NCI-H2196 (cell line): Measurements from ENCODE around the gene ATP8A1.

ENCODE experiments used
- DNase-seq: peaks from one replicate; lab custom pipeline; 2025; ENCODE audit not compliant: unreplicated experiment; lab: John Stamatoyannopoulos, UW

ATP8A1 gene

DNA sequence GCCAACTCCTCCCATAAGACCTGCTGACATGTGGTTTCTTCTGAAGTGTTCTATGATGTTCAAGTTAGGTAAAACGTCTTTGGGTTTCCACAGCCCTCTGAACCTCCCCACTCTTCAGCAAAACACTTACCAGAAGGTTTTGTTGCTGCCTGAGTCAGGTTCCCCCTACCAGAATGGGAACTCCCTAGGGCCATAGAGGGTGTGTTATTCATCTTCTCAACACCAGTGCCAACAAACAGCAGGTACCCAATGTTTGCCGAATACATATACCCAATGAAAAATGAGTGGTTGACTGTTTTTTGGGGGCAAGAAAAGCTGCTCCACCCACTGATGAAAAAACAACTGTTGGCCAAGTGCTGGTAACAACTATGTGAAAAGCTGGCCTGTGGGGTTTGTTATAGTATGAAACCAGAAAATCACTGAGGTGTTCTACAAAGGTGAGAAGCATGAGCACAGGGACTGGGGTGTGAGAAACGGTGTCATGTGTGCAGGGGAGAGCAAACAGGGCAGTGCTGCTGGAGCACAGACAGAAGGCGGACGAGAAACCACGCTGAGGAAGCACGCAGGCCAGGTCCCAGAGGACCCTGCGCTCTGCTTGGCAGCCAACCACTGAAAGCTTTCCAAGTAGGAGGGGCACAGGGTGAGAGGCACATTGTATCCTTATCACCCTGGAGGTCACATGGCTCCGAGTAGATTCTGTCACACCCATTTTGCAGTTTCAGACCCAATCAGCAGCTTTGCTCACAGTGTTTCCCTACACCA, 28.8 kb downstream of the ATP8A1 start:
- DNase-seq, result no peak

DNA sequence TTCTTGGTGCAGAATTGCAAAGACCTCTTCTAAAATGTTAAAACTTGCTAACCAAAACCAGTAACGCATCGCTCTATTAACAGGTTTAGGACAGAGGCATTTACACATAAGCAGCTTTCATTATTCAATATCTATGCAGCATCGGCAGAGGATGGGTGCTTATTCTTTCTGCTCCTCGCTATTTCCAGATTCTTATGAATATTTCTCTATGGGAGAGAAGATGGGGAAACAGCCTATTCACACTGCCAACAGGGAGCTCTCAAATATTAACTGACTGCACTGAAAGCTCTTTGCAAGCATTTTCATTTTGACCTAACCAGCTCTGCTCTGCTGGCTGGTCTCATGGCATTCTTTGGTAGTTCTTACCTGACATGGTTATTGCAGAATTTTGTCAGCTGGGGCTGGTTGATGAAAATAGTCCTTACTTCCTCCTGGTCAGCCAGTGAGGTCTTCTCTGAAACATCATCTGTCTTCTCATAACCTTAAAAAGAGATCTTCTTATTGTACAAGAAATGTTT, 30.2 kb downstream of the ATP8A1 start:
- no peak for DNase-seq

DNA sequence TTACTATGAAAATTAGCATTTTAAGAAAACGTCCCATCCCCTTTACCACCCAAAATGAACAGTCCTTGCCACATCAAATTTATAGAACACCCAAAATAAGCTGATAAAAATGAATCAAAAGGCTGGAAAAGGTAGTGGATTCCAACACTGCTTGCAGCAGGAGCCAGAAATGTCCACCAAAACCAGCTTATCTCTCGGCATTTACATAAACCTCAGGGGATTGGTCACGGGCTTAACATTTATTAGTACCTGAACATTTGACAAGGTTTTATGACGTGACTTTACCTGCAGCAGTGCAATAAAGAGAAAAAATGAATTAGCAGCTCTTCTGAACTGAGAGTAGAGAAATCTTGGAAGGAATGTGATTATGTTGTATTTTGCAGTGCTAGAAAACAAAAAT, 31.6 kb downstream of the ATP8A1 start:
- no peak for DNase-seq

DNA sequence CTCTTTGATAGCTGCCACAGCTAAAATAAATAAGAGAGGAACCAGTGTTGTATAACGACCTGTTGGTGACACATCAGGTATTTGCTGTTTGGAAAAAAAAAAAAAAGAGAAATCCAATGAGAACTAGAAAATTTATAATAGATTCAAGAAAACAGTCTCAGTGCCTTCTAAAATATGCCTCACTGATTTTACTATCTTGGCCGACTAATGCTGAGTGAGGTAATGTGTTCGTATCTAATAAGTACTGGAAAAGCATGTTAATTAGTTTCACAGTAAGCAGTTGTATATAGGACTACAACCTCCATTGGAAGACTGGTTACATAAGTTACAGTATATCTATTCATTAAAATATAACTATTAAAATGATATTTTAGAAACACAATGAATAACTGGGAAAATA, 32.4 kb downstream of the ATP8A1 start:
- DNase-seq, result no peak

DNA sequence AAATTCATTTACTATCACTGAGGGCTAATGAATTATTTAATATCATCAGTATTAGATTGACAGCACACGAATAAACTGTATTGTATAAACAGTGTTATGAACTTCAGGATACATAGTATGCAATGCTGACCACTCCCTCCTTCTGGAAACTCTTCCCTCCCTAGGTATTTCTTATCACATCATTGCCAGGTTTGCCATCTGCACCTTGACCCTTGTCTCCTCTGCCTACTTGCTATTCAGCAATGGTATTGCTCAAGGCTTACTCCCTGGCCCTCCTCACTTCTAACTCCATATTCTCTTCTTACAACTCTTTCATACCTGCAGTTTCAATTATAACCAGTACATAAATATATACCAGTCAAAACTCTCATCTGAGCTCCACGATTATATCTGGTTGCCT, 38.9 kb downstream of the ATP8A1 start:
- no peak for DNase-seq

DNA sequence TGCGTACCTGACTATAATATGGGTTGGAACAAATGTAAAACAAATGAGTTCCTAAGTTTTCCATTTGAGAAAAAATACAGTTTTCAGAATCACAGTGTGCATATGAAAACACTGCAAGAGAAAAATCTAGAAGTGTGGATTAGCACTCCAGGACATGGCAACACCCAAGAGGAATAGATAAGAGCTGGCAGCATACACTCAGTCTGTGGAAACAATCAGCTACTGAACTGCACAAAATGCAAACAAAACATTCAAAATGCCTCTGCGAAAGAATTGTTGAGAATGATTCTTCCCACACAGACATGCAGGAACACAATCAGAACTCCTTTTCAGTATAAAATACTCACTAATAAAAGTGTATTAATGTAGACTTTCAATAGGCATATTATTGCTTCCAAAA, 39.9 kb downstream of the ATP8A1 start:
- DNase-seq, result no peak

DNA sequence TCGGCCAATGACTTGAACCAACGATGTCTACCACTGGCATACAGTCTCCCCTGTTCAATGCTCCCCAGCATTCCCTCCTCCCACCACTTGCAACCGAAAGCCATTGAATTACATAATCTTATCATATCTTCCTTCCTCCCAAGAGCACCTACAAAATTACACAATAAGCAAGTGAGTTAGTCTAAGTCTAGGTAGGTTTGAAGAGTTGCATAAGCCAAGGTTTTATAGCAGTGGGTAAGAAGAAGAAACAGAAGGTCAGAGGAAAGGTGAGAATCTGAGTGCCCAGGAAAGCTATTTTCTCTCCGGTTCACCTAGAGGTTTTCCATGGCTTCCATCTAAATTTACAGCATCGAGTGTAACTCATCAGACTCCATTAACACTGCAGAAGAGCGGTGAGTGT, 40.3 kb downstream of the ATP8A1 start:
- DNase-seq, result no peak

DNA sequence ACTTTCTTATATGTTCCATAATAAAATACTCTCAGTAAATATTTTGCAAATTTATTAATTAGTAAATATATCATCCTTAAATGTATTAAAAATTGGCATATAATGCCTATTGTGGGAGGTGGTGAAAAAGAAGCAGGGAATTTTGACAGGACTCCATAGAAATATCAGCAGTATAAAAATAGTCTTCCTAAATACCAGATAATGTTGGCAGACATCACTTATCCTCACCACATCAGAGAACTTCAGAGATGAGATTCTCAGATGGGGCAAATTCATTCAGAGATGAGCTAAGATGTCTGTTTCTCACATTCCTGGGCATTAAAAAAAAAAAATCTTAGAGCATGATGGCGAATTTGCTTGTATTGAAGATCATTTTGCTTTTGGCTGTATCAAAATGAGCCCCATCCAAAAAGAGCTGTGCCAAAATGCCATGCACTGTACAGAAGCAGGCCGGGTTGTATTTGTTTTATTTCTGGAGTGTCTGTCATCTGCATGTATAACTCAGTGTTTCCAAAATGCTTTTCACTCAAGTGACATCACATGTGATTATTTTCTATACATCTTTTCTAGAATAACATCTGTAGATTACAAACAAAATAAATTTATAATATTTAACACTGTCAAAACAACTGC, 41.7 kb downstream of the ATP8A1 start:
- no peak for DNase-seq

DNA sequence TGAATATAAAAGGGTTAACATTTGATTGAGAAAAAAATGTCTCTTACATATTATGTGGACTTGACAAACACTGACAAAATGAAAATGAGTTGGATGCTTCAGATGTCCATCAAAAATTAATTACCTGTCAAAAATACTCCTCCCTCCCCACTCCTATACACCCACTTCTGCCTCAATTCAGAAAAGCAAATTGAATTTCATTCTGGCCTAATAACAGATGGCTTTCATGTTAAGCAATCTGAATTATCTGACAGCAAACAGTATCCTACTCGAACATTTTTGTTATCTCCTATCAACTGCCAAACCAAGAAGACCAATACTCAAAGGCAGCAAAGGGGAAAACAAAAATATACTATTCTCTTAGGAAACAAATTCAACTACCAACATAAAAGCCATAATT, 44.0 kb downstream of the ATP8A1 start:
- DNase-seq, result no peak

DNA sequence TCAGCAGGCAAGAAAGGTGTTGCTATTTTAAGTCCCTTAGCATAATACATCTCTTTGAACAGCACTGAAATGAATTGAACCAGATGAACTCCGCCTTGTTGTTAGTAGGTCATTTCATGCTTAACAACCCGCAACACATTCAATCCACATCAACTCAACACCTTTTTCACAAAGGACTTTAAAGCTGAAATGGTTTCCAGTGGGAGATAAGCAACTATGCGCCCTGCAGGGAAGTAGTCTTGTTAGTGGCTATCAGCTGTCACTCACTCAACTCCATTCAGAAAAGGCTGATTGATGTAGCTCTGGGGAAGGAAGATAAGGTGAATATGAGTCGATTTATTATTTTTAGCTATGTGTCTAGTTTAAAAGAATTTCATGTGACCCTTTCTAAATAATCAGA, 46.0 kb downstream of the ATP8A1 start:
- no peak for DNase-seq

DNA sequence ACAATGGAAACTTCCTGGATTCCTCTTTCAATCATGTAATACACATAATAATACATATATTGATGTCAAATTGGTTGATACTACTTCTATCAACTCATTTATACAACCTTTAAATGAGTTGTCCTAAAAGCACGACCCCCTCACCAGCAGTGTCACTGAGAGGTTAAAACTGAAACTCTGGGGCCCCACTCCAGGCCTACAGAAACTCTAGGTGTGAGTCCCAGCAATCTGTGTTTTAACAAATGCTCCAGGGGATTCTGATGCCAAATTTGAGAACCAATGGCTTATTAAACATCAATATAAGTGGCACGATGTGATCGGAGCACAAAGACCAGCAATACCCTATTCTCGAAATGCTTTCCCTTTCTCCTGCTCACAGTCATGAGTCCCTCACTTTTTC, 47.9 kb downstream of the ATP8A1 start:
- DNase-seq, result no peak

DNA sequence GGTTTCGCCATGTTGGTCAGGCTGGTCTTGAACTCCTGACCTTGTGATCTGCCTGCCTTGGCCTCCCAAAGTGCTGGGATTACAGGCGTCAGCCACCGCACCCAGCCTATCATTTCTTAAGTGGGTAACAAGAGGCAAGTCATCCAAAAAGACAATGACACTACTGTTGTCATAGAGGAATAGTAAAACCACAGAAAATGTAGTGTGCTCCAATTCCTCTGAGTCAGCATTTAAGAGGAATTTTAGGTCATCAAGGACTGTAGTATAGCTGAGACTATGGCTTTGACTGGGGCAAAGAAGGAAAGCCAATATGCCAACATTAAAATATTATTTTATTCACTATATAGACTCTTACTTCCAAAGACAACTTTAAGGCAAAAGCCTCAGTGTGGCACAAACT, 48.4 kb downstream of the ATP8A1 start:
- no peak for DNase-seq

DNA sequence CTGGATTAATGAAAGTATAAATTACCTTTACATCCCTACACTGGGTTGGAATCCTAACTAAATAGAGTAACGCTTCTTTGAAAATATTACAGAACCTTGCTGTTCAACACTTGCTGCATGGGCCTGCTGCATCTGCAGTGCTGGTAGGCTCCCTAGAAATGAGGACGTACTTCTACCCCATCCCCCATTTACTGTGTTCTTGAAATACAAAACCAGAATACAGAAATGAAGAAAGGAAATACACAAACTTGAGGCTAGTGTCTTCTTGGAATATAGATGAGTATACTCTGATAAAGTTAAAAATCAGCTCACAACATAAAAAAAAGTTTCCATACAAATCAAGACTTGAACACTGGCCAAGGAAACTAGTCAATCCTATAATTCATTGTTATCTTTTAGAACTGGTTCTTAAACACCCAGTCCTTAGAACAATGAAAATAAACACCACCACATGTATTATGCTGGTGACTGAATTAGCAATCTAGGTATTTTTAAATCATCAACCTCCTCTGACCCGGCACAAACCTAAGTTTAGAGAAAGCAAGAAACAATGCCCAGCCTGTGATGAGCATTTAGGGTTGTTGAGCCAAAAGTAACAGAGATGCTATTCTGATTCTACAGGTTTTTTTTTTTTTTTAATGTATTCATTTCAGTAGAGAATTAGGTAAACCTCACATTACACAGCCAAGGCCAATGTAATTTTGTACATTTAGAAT, 49.7 kb downstream of the ATP8A1 start:
- DNase-seq, result no peak

DNA sequence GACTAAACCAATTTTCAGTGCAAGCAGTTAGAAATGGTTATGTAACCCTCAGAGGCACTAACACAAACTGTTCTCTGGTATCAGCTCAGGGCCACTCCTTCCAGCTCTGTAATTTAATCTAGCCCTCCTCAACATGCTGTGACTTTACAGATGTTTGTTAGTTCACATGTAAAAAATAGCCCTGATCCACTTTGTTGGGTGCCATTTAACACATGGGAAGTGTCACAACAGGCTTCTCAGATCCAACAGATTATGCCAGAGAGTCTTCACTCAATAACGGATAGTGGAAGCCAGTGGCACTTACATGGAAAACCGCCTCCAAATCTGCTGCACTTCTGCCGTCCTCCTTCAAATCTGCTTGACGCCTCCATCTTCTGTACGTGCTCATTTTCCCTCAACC, 51.6 kb downstream of the ATP8A1 start:
- no peak for DNase-seq

DNA sequence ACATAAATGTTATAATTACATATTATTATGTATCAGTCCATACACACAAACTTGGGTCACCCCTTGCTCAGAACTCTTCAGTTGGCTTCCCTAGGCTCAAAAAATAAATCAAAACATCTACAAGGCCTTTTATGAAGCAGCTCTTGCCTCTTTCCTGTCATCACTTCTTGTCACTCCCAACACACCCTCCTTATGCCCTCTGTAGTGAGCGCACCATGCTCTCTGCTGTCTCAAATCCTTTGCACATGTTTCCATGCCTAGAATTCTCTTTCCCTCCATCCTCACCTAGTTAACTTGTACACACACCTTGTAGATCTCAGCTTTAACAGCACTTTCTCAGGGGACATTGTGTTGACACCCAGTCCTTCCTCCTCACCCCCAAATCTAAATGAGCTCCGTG, 53.0 kb downstream of the ATP8A1 start:
- DNase-seq, result no peak

DNA sequence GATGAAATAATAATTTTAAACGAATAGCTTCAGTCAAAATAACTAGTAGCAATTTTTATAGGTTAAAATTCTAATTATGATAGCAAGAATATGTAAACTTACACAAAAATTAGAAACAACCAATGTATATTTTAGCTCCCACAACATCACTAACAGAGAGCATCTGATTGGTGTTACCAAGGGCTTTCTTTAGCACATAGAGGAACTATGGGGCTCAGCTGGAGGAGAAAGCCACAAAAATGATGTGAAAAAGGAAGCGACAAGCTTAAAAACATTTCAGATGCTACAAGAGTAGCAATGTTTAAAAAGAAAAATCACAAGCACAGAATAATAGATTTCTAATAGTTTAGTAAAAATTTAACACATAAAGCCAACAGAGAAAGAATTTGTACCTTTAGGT, 56.3 kb downstream of the ATP8A1 start:
- no peak for DNase-seq

DNA sequence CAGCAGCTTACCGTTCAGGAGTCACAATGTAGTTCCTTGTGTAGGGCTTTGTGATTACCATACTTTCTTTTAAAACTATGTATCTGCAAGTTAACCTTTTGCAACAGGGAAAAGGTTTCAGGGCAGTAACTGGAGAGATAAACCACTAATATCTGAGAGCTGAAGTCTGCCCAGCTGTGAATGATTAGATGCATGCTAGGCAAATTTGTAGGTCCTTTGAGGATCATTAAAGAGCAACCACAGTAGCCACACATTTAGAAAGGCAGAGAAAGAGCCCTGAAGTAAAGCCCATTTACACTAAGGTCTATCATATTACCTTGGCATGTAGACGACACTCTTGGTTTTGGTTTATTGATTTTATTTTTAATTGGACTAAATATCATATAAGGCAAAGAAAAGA, 60.0 kb downstream of the ATP8A1 start:
- no peak for DNase-seq

DNA sequence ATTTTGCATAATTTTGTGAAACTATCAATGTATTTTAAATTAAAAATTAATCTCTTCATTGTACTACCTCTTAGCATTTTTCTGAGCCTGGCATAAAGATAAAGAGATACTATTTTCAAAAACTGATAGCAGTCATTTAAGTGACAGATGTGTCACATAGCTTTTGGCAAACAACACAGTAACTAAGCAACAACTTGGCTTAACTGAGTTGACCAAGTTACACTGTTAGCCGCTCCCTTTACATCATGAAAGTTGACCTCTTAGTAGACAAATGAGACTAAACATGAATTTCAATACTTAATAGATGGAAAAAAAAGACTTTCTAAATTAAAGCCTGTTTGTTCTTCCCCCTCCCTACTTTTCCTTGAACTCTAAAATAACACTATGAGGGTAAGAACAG, 62.0 kb downstream of the ATP8A1 start:
- DNase-seq, result no peak

DNA sequence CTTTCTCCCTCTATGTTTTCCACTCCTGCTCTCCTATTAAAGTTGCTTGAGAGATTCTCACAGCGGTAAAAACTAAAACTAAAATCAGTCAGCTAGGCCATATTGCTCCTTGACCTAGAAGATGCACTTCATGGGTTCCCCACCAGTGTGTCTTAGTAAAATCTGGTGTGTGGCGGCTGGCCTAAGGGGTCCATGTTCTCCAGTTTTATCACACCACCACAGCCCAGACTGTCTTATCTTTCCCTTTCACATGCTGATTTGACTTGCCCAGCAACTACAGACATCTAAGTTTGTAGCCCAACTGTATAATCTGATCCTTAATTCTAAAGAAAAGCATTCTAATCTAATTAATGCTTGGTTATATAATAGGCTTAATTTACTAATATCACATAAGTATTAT, 68.0 kb downstream of the ATP8A1 start:
- no peak for DNase-seq

DNA sequence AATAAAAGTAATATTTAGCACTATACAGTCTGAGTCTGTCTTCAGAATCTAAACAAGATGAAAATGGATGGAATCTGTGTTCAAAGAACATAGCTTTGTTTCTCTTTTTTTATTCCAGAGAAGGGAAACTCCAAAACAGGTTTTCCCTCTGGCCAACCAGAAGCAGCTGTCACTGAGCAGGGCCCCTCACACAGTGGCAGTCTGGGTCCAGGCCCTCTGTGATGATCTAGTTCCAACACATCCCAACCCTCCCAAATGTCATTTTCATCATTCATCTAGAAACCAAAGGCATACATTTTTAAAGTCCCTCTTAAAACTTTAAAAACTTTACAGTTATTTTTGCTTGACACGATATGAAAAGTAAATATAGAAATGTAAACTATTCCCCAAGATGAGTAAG, 70.1 kb downstream of the ATP8A1 start:
- no peak for DNase-seq

DNA sequence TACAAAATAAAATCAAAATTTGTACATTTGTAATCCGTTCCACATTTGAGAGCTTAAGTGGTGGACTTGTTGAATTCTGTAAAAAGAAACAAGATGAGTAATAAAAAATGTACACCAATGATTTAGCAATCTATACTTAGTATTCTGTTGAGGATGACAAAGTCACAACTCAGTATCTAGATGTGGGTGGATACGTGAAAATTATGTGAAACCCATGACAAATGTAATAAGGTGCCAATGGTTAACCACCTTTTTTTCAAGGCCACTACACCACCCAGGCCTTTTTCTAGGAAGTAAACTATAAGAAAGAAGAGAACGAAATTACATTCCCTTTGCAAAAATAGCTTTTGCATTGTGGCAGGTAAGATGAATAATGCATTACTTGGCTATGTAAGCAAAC, 77.0 kb downstream of the ATP8A1 start:
- DNase-seq, result no peak

DNA sequence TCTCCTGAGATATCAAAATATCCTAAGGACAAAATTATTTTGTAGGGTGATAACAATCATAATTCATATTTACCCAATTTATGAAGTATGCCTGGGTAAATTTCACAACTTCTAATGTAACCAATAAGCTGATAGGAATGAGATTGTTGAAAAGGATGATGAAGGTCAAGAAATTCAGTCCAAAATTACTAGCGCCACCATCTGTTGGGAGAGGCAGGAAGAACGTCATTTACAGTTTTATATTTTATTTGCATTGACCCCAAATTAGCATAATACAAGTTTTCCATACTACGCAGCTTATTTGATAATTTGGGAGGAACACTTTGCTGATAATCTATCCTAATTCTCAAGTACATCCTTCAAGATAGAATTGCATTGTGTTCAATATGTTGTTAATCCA, 78.7 kb downstream of the ATP8A1 start:
- no peak for DNase-seq
